ENCODE measurements around the gene TTL. TPM values are rescaled to one million over a fixed set of nuclear protein-coding genes. Genes with fewer than 3 reads are reported as not detected.

Gene TTL
- polyA plus RNA-seq, 1 of the 3 experiments (the other 2 are of a cell fraction), result 15.4 TPM

DNA sequence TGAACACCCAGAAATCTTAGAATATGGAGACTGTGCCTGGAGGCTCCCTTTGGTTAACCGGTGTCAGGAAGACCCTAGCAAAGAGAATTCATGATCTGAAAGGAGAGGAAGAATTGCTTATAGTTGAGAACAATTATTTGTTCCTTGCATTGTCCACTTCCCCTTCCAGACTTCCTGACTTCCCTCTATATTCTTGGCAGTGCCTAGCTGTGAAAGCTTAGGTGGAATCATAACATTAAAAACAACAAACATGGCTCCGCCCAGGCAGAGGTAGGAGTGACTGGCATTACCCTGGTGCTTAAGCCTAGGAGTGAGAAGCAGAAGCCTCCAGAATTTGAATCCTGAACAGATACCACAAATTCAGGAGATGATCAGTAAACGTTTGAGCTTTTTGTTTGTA is 1.9 kb downstream of the TTL start:
- ChIA-PET CTCF (interaction anchor here (1.3 to 1.5 kb wide), 4 partner anchors 9 to 302 kb away, joined by 3 to 6 read pairs (median 4); no protein-coding TSS in a partner anchor), POLR2A (no interaction called here)
- H3K27me3 ChIP-seq (ENCODE audit: insufficient read depth), result no peaks in the 10 kb centered on the region
- peak overlapping the region; percentile 94 for H3K9ac ChIP-seq
- no peaks in the 10 kb centered on the region for H3K9me3 ChIP-seq
- H3K79me2 ChIP-seq (ENCODE audit: insufficient read depth), result peaks cover 66% of the 10 kb centered on the region
- peak overlapping the region; percentile 89 to 99 for H3K4me3 ChIP-seq (ENCODE audit: low read depth in 2 of 2, low read length in 1 of 2)
- peaks cover 9% of the 10 kb centered on the region; the same call in 1 of the 2 replicates for H4K20me1 ChIP-seq (ENCODE audit: insufficient read depth)
- no peaks in the 10 kb centered on the region for H3K9me2 ChIP-seq
- peak overlapping the region; percentile 91 for H3K4me2 ChIP-seq
- peaks cover 30% of the 10 kb centered on the region for H3F3A ChIP-seq (replicated peaks; ENCODE audit: insufficient read depth)
- peaks cover 15 to 16% of the 10 kb centered on the region in 2 experiments for H3K36me3 ChIP-seq (replicated peaks in 1 of 2; ENCODE audit: control insufficient read depth in 1 of 2, insufficient read depth in 2 of 2, low read length in 1 of 2)
- no peak for DNase-seq
- H3K27ac ChIP-seq (ENCODE audit: low read depth in 2 of 2, low read length in 1 of 2), result peak overlapping the region; percentile 88 to 90; a peak in 2 of 4 replicates
- H2AFZ ChIP-seq (ENCODE audit: low read depth), result no peak overlapping the region; the same call in 1 of the 2 replicates
- WGBS (ENCODE audit: low lambda C conversion rate), result 87% methylated on average over 3 of the region's 3 CpGs
- H3K4me1 ChIP-seq (ENCODE audit: control insufficient read depth in 1 of 2, insufficient read depth in 2 of 2, low read depth in 1 of 2, low read length in 1 of 2), result peaks cover 13 to 17% of the 10 kb centered on the region in 2 experiments; a peak in 3 of 4 replicates
- TF ChIP-seq, protein P1, sequence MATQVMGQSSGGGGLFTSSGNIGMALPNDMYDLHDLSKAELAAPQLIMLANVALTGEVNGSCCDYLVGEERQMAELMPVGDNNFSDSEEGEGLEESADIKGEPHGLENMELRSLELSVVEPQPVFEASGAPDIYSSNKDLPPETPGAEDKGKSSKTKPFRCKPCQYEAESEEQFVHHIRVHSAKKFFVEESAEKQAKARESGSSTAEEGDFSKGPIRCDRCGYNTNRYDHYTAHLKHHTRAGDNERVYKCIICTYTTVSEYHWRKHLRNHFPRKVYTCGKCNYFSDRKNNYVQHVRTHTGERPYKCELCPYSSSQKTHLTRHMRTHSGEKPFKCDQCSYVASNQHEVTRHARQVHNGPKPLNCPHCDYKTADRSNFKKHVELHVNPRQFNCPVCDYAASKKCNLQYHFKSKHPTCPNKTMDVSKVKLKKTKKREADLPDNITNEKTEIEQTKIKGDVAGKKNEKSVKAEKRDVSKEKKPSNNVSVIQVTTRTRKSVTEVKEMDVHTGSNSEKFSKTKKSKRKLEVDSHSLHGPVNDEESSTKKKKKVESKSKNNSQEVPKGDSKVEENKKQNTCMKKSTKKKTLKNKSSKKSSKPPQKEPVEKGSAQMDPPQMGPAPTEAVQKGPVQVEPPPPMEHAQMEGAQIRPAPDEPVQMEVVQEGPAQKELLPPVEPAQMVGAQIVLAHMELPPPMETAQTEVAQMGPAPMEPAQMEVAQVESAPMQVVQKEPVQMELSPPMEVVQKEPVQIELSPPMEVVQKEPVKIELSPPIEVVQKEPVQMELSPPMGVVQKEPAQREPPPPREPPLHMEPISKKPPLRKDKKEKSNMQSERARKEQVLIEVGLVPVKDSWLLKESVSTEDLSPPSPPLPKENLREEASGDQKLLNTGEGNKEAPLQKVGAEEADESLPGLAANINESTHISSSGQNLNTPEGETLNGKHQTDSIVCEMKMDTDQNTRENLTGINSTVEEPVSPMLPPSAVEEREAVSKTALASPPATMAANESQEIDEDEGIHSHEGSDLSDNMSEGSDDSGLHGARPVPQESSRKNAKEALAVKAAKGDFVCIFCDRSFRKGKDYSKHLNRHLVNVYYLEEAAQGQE (IDR thresholded peaks at IDR 0.05; ENCODE audit: low read depth, low read length), result no peak
- TF ChIP-seq MXI1 (IDR thresholded peaks at IDR 0.05; ENCODE audit: low read depth, low read length), result no peak
- TF ChIP-seq RXRA (IDR thresholded peaks at IDR 0.05; ENCODE audit: borderline replicate concordance, low read depth), result no peak
- no peak for TF ChIP-seq TCF12 (IDR thresholded peaks at IDR 0.05)
- no peak for TF ChIP-seq TAF1 (IDR thresholded peaks at IDR 0.05; ENCODE audit: borderline replicate concordance, low read depth, low read length)
- TF ChIP-seq, protein P2, sequence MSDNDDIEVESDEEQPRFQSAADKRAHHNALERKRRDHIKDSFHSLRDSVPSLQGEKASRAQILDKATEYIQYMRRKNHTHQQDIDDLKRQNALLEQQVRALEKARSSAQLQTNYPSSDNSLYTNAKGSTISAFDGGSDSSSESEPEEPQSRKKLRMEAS (IDR thresholded peaks at IDR 0.05; ENCODE audit: low read depth), result no peak

- Histone ChIP-seq H3K4me1 (ENCODE audit: control insufficient read depth in 1 of 2, insufficient read depth in 2 of 2, low read depth in 1 of 2, low read length in 1 of 2) (peaks cover 9 to 17% of the 10 kb centered on the region in 2 experiments; a peak in 3 of 4 replicates), H3K36me3 (replicated peaks in 1 of 2; ENCODE audit: control insufficient read depth in 1 of 2, insufficient read depth in 2 of 2, low read length in 1 of 2) (peaks cover 19 to 21% of the 10 kb centered on the region in 2 experiments), H3K27ac (ENCODE audit: low read depth in 2 of 2, low read length in 1 of 2) (no peak overlapping the region), H3K9me3 (no peaks in the 10 kb centered on the region), H3K9ac (no peak overlapping the region), H3K27me3 (ENCODE audit: insufficient read depth) (no peaks in the 10 kb centered on the region), H3K4me3 (ENCODE audit: low read depth in 2 of 2, low read length in 1 of 2) (no peak overlapping the region), H3K79me2 (ENCODE audit: insufficient read depth) (peaks cover 86% of the 10 kb centered on the region), H4K20me1 (ENCODE audit: insufficient read depth) (peaks cover 9% of the 10 kb centered on the region; the same call in 1 of the 2 replicates), H3K4me2 (no peak overlapping the region), H3K9me2 (no peaks in the 10 kb centered on the region), H2AFZ (ENCODE audit: low read depth) (no peak overlapping the region), H3F3A (replicated peaks; ENCODE audit: insufficient read depth) (peaks cover 25% of the 10 kb centered on the region)
- no peak for DNase-seq
- 96% methylated on average over 6 of the region's 6 CpGs for WGBS (ENCODE audit: low lambda C conversion rate)
- TF ChIP-seq, protein P2 (IDR thresholded peaks at IDR 0.05; ENCODE audit: low read depth), result no peak
- no peak for TF ChIP-seq FOXM1 (IDR thresholded peaks at IDR 0.05; ENCODE audit: low read depth)
- TF ChIP-seq GATA2 (CRISPR knock-in tag; IDR thresholded peaks at IDR 0.05), result no peak
- no peak for TF ChIP-seq FOXJ3 (CRISPR knock-in tag; IDR thresholded peaks at IDR 0.05)
- no peak for TF ChIP-seq CTCF (IDR thresholded peaks at IDR 0.05)
- no peak for TF ChIP-seq ELF1 (IDR thresholded peaks at IDR 0.05)
- TF ChIP-seq, protein P3, sequence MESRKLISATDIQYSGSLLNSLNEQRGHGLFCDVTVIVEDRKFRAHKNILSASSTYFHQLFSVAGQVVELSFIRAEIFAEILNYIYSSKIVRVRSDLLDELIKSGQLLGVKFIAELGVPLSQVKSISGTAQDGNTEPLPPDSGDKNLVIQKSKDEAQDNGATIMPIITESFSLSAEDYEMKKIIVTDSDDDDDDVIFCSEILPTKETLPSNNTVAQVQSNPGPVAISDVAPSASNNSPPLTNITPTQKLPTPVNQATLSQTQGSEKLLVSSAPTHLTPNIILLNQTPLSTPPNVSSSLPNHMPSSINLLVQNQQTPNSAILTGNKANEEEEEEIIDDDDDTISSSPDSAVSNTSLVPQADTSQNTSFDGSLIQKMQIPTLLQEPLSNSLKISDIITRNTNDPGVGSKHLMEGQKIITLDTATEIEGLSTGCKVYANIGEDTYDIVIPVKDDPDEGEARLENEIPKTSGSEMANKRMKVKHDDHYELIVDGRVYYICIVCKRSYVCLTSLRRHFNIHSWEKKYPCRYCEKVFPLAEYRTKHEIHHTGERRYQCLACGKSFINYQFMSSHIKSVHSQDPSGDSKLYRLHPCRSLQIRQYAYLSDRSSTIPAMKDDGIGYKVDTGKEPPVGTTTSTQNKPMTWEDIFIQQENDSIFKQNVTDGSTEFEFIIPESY (IDR thresholded peaks at IDR 0.05; ENCODE audit: borderline replicate concordance, low read depth), result no peak
- TF ChIP-seq RAD21 (IDR thresholded peaks at IDR 0.05; ENCODE audit: low read length), result no peak
- TF ChIP-seq FOSL2 (IDR thresholded peaks at IDR 0.05; ENCODE audit: borderline replicate concordance, low read depth), result no peak
- no peak for TF ChIP-seq JUND (IDR thresholded peaks at IDR 0.05)
- no peak for TF ChIP-seq EP300 (IDR thresholded peaks at IDR 0.05; ENCODE audit: borderline replicate concordance in 1 of 2, low read depth in 1 of 2, low read length in 1 of 2)
- POLR2A ChIA-PET, result no interaction called here
- CTCF ChIA-PET, result interaction anchor here (1.0 to 2.5 kb wide), 3 partner anchors 9 to 240 kb away, joined by 3 to 11 read pairs (median 3); no protein-coding TSS in a partner anchor
These were observed 3.9 kb downstream of the TTL start for GRCh38 chr2:112485849-112486248.

Data from SK-N-SH (cell line).